Endothelial cell of umbilical vein (primary cell): ENCODE results near the gene PSMD9.

ENCODE experiments used
- CTCF ChIP-seq, 2 donors: IDR thresholded peaks; 1 replicate in 1 of 2; 2 replicates in 1 of 2; pipeline ENCODE4 v1.5.1; 2011; ENCODE audit warnings: low read length in 2 of 2, mild to moderate bottlenecking in 2 of 2, moderate library complexity in 2 of 2, control low read depth in 1 of 2, inconsistent platforms in 1 of 2, low read depth in 1 of 2; ENCODE audit not compliant: insufficient read depth in 1 of 2; ENCODE audit errors: extremely low read depth in 1 of 2
- EZH2 ChIP-seq: IDR thresholded peaks from 2 replicates; pipeline ENCODE4 v1.6.1; 2012; ENCODE audit warnings: borderline replicate concordance, low read depth, mild to moderate bottlenecking, moderate library complexity, low read length, inconsistent platforms; ENCODE audit not compliant: severe bottlenecking
- POLR2A ChIP-seq: IDR thresholded peaks from 2 replicates; pipeline ENCODE4 v1.6.1; 2012; ENCODE audit warnings: low read depth, mild to moderate bottlenecking, control low read depth, low read length
- POLR2AphosphoS5 ChIP-seq: IDR thresholded peaks from 2 replicates; pipeline ENCODE4 v1.6.1; 2012; ENCODE audit warnings: low read depth, mild to moderate bottlenecking, control low read depth, low read length, moderate library complexity; ENCODE audit not compliant: insufficient read depth

GRCh38 chr12:121964813-121965643, 76.4 kb downstream of the PSMD9 start:
- TF ChIP-seq CTCF (IDR thresholded peaks at IDR 0.05; ENCODE audit: extremely low read depth in 1 of 2, insufficient read depth in 1 of 2, low read depth in 1 of 2, low read length in 2 of 2), result no peak
- no peak for TF ChIP-seq POLR2AphosphoS5
- no peak for TF ChIP-seq EZH2
- TF ChIP-seq POLR2A, result no peak
